Measurements from ENCODE around the gene HRH1. TPM values are rescaled to one million over a fixed set of nuclear protein-coding genes. Genes with fewer than 3 reads are reported as not detected.

Gene HRH1
- total RNA-seq, 1 experiment from 2014 or later = 7.0 TPM

- TF ChIP-seq MAX (IDR thresholded peaks at IDR 0.05) = no peak
- no peak for TF ChIP-seq ATF3 (IDR thresholded peaks at IDR 0.05)
- TF ChIP-seq RAD21 (IDR thresholded peaks at IDR 0.05; ENCODE audit: low read depth) = no peak
- TF ChIP-seq, protein P1, sequence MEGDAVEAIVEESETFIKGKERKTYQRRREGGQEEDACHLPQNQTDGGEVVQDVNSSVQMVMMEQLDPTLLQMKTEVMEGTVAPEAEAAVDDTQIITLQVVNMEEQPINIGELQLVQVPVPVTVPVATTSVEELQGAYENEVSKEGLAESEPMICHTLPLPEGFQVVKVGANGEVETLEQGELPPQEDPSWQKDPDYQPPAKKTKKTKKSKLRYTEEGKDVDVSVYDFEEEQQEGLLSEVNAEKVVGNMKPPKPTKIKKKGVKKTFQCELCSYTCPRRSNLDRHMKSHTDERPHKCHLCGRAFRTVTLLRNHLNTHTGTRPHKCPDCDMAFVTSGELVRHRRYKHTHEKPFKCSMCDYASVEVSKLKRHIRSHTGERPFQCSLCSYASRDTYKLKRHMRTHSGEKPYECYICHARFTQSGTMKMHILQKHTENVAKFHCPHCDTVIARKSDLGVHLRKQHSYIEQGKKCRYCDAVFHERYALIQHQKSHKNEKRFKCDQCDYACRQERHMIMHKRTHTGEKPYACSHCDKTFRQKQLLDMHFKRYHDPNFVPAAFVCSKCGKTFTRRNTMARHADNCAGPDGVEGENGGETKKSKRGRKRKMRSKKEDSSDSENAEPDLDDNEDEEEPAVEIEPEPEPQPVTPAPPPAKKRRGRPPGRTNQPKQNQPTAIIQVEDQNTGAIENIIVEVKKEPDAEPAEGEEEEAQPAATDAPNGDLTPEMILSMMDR (IDR thresholded peaks at IDR 0.05 in 2 of 3, conservative IDR thresholded peaks at IDR 0.05 in 1 of 3; ENCODE audit: borderline replicate concordance in 1 of 3, insufficient read depth in 1 of 3, low read depth in 2 of 3, low read length in 2 of 3) = no peak
Measured at GRCh38 chr3:11199902-11200845, 45.9 kb downstream of the HRH1 start (continued).

DNA sequence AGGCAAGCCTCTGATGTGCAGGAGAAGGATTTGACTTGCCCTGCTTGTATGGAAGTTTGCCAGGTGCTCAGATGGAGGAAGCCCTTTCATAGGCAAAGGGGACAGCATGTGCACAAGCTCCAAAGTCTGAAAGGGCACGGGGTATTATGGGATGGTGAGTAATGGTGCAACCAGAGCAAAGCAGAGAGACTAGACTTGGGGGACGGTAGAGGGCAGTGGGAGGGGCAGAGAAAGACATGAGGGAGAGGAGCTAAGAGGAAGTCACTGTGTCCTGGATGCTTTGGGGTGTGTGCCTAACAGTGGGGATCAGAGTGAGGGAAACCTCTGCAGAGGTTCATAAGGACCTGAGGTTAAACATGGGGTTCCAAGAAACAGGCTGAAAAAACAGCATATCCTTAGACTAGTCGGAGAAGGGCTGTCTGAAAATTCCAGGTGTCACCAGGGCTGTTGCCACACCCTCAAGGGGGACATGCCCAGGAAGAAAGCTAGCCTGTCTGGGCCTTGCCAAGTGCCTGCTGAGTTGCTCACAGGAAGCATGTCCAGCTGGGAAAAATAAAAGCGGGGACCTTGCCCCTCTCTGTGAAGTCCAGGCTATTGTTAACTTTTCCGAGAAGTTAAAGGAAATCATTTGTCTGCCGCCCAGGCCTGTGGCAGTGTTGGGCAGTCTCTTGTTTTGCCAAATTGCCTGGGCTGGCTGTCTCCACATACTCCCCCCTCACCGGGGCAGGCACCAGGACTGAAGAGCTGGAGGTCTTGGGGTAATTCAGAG, 47.1 kb downstream of the HRH1 start:
- ChIA-PET CTCF (interaction anchor here (1.1 to 1.5 kb wide), 3 partner anchors 46 to 142 kb away, joined by 3 to 7 read pairs (median 4); no protein-coding TSS in a partner anchor), RAD21 (ENCODE audit: low non-redundant PET in 1 of 2, low total read pairs in 2 of 2, uncharacterized antibody in 2 of 2, unreplicated experiment in 2 of 2) (no interaction called here), POLR2A (no interaction called here)
- no peaks in the 10 kb centered on the region for H3K9me2 ChIP-seq (ENCODE audit: insufficient read depth)
- no peaks in the 10 kb centered on the region for H3K27me3 ChIP-seq (ENCODE audit: insufficient read depth, low read length)
- no peak overlapping the region; a peak in 1 of 4 replicates for H3K4me3 ChIP-seq (replicated peaks in 1 of 2; ENCODE audit: low read depth in 1 of 2, low read length in 2 of 2)
- H3K9me3 ChIP-seq (ENCODE audit: control insufficient read depth in 1 of 2, insufficient read depth in 1 of 2, low read depth in 1 of 2, low read length in 2 of 2) = no peaks in the 10 kb centered on the region
- H2AFZ ChIP-seq (ENCODE audit: low read depth, low read length, poor library complexity, severe bottlenecking) = no peak overlapping the region
- no peaks in the 10 kb centered on the region for H3K79me2 ChIP-seq (ENCODE audit: insufficient read depth, low read length)
- H3K36me3 ChIP-seq (ENCODE audit: control insufficient read depth in 1 of 2, insufficient read depth in 2 of 2, low read length in 2 of 2) = no peaks in the 10 kb centered on the region
- DNase-seq (ENCODE audit: low read depth, low spot score) (no peak), ATAC-seq (peak; percentile 76)
- intact Hi-C loops (cut with micrococcal nuclease) = loop anchor here (10.0 kb wide), 2 partner anchors 257 to 447 kb away; no protein-coding TSS in a partner anchor
- H3K9ac ChIP-seq (ENCODE audit: low read length) = peak overlapping the region; percentile 33
- BruUV-seq (replicated peaks) = no TSS peak
- peak overlapping the region; percentile 43 for H3K4me2 ChIP-seq (ENCODE audit: low read length)
- no peaks in the 10 kb centered on the region for H4K20me1 ChIP-seq (ENCODE audit: insufficient read depth)
- H3K27ac ChIP-seq (ENCODE audit: low read depth, low read length) = peak overlapping the region; percentile 6; the same call in 1 of the 2 replicates
- H3K4me1 ChIP-seq (ENCODE audit: control insufficient read depth in 1 of 2, insufficient read depth in 2 of 2, low read length in 2 of 2) = peaks cover 13 to 39% of the 10 kb centered on the region in 2 experiments
- TF ChIP-seq, protein P2, sequence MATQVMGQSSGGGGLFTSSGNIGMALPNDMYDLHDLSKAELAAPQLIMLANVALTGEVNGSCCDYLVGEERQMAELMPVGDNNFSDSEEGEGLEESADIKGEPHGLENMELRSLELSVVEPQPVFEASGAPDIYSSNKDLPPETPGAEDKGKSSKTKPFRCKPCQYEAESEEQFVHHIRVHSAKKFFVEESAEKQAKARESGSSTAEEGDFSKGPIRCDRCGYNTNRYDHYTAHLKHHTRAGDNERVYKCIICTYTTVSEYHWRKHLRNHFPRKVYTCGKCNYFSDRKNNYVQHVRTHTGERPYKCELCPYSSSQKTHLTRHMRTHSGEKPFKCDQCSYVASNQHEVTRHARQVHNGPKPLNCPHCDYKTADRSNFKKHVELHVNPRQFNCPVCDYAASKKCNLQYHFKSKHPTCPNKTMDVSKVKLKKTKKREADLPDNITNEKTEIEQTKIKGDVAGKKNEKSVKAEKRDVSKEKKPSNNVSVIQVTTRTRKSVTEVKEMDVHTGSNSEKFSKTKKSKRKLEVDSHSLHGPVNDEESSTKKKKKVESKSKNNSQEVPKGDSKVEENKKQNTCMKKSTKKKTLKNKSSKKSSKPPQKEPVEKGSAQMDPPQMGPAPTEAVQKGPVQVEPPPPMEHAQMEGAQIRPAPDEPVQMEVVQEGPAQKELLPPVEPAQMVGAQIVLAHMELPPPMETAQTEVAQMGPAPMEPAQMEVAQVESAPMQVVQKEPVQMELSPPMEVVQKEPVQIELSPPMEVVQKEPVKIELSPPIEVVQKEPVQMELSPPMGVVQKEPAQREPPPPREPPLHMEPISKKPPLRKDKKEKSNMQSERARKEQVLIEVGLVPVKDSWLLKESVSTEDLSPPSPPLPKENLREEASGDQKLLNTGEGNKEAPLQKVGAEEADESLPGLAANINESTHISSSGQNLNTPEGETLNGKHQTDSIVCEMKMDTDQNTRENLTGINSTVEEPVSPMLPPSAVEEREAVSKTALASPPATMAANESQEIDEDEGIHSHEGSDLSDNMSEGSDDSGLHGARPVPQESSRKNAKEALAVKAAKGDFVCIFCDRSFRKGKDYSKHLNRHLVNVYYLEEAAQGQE (IDR thresholded peaks at IDR 0.05; ENCODE audit: low read depth) = no peak
- TF ChIP-seq EZH2 (IDR thresholded peaks at IDR 0.05) = no peak
- TF ChIP-seq YY1 (IDR thresholded peaks at IDR 0.05; ENCODE audit: extremely low read depth, insufficient replicate concordance, low read depth, low read length) = no peak
- TF ChIP-seq POLR2AphosphoS5 (IDR thresholded peaks at IDR 0.05; ENCODE audit: low read depth, low read length) = peak; percentile 56
- no peak for TF ChIP-seq ELF1 (IDR thresholded peaks at IDR 0.05; ENCODE audit: borderline replicate concordance, low read depth)
- no peak for TF ChIP-seq ATF3 (IDR thresholded peaks at IDR 0.05)
- peak; percentile 68; the same call in 1 of the 2 replicates for TF ChIP-seq SP1 (IDR thresholded peaks at IDR 0.05; ENCODE audit: low read depth)
- no peak for TF ChIP-seq ZNF274 (IDR thresholded peaks at IDR 0.05; ENCODE audit: low read depth, low read length)
- 0 out of 2 replicates have a peak, but pooled peaks have one; percentile 45 for TF ChIP-seq CEBPB (IDR thresholded peaks at IDR 0.05; ENCODE audit: low read depth)
- TF ChIP-seq EZH2phosphoT487 (IDR thresholded peaks at IDR 0.05; ENCODE audit: borderline replicate concordance) = no peak
- peak; percentile 59; the same call in 1 of the 2 replicates for TF ChIP-seq SIN3A (IDR thresholded peaks at IDR 0.05; ENCODE audit: low read depth)
- TF ChIP-seq ZFX (IDR thresholded peaks at IDR 0.05) = no peak
- no peak; the same call in 1 of the 2 replicates for TF ChIP-seq RAD21 (IDR thresholded peaks at IDR 0.05; ENCODE audit: low read depth)

All from HCT116 (cell line).